Uterus (tissue), 2 donors: Measurements from ENCODE around the gene TMEM171.

Experiments
- POLR2A ChIP-seq, 2 donors: fragments of 450-650 bp; IDR thresholded peaks; one replicate each; pipeline ENCODE4 v1.6.1; 2016; ENCODE audit warnings: antibody characterized with exemption in 2 of 2, mild to moderate bottlenecking in 1 of 2, moderate library complexity in 1 of 2
- TF ChIP-seq, protein P1 (sequence below), 4 experiments: fragments of 200-600 bp in 2 of 4; fragments of 450-650 bp in 2 of 4; sonication (generic) in 2 of 4; IDR thresholded peaks; one replicate each; pipeline ENCODE4 v1.5.1; 2016 to 2019; ENCODE audit warnings: antibody characterized with exemption in 4 of 4, mild to moderate bottlenecking in 2 of 4, moderate library complexity in 1 of 4

DNA sequence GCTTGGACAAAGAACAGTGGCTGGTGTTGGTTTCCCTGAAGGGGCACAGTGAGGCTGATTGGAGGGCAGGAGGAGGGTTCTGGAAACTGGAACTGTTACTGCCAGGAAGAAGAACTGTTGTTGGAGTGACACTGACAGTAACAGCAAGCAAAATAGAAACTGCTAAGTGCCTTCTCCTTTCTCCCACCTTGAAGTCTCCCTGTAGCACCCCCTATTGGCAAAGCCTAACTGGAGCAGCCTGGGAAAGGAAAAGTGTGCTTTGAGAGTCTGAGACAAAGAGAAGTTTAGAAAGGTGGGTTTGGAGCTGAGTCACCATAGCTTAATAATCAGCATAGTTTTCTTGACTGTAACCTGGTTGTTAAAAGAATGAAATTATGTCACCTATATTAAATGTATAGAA, 50.1 kb downstream of the TMEM171 start:
- TF ChIP-seq, protein P1, sequence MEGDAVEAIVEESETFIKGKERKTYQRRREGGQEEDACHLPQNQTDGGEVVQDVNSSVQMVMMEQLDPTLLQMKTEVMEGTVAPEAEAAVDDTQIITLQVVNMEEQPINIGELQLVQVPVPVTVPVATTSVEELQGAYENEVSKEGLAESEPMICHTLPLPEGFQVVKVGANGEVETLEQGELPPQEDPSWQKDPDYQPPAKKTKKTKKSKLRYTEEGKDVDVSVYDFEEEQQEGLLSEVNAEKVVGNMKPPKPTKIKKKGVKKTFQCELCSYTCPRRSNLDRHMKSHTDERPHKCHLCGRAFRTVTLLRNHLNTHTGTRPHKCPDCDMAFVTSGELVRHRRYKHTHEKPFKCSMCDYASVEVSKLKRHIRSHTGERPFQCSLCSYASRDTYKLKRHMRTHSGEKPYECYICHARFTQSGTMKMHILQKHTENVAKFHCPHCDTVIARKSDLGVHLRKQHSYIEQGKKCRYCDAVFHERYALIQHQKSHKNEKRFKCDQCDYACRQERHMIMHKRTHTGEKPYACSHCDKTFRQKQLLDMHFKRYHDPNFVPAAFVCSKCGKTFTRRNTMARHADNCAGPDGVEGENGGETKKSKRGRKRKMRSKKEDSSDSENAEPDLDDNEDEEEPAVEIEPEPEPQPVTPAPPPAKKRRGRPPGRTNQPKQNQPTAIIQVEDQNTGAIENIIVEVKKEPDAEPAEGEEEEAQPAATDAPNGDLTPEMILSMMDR (IDR thresholded peaks at IDR 0.05): no peak
- no peak for TF ChIP-seq POLR2A (IDR thresholded peaks at IDR 0.05)
